ENCODE data around the gene CRTC2. TPM values are rescaled to one million over a fixed set of nuclear protein-coding genes. Genes with fewer than 3 reads are reported as not detected.

The CRTC2 gene
- total and polyA plus RNA-seq, 9 of the 15 experiments (the other 6 are each of a cell fraction or from before 2014, with no cell fraction given), result 2.7 to 26.4 (median 10.2) TPM

DNA sequence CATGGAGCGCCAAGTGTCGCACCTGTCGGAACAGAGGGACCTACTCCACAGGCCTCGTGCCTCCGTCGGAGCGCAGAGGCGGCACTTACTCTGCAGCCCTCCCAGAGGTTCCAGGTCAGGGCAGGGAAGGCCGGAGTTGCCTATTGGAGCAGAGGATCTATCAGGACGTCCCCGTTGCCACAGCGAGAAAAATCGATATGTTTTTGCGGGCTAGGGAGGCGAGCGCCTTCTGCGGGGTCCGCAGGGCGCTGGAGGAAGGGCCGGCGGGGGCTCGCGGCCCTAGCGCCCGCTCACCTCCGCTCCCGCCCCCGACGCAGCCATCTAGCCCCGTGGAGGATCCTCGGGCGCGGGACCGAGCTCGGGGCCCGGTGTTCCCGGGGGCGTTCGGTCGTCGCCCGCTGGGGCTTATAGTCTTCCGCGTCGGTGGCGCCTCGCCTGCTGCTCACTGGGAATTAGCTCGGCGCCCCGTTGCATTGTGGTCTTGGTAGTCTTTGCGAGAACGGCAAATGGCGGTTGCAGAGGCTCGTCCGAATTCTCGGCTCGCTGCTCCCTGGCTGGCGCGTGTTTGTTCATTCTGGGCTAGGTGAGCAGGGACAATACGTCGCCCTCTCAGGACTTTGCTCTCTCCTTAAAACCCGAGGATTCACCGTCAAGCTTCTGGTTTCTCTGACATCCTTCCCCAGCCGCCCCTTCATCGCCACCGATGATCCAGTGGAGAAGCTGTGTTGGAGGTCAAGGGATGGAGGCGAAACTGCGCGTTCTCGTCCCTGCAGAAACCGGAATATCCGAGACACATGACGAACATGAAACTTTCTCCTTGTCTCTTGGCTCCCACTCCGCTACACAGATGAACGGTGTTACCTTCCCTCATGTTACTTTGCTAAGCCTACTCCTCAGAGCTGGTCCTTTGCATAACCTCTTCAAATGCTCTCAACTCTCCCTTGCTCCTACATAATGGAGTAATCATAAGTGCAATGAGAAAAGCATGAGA lies 19.1 kb upstream of the CRTC2 start, which contains the start of gene JTB (continued):
- peak; percentile 48; the same call in 1 of the 2 replicates for TF ChIP-seq KLF1 (tag; IDR thresholded peaks at IDR 0.05)
- TF ChIP-seq, protein P1, sequence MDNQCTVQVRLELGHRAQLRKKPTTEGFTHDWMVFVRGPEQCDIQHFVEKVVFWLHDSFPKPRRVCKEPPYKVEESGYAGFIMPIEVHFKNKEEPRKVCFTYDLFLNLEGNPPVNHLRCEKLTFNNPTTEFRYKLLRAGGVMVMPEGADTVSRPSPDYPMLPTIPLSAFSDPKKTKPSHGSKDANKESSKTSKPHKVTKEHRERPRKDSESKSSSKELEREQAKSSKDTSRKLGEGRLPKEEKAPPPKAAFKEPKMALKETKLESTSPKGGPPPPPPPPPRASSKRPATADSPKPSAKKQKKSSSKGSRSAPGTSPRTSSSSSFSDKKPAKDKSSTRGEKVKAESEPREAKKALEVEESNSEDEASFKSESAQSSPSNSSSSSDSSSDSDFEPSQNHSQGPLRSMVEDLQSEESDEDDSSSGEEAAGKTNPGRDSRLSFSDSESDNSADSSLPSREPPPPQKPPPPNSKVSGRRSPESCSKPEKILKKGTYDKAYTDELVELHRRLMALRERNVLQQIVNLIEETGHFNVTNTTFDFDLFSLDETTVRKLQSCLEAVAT (IDR thresholded peaks at IDR 0.05), result no peak; a peak in 1 of 4 replicates
- no peak for TF ChIP-seq PCBP1 (IDR thresholded peaks at IDR 0.05; ENCODE audit: low read depth, low read length, poor library complexity, severe bottlenecking)
- TF ChIP-seq, protein P2, sequence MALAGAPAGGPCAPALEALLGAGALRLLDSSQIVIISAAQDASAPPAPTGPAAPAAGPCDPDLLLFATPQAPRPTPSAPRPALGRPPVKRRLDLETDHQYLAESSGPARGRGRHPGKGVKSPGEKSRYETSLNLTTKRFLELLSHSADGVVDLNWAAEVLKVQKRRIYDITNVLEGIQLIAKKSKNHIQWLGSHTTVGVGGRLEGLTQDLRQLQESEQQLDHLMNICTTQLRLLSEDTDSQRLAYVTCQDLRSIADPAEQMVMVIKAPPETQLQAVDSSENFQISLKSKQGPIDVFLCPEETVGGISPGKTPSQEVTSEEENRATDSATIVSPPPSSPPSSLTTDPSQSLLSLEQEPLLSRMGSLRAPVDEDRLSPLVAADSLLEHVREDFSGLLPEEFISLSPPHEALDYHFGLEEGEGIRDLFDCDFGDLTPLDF (CRISPR knock-in tag; IDR thresholded peaks at IDR 0.05), result no peak
- TF ChIP-seq, protein P3, sequence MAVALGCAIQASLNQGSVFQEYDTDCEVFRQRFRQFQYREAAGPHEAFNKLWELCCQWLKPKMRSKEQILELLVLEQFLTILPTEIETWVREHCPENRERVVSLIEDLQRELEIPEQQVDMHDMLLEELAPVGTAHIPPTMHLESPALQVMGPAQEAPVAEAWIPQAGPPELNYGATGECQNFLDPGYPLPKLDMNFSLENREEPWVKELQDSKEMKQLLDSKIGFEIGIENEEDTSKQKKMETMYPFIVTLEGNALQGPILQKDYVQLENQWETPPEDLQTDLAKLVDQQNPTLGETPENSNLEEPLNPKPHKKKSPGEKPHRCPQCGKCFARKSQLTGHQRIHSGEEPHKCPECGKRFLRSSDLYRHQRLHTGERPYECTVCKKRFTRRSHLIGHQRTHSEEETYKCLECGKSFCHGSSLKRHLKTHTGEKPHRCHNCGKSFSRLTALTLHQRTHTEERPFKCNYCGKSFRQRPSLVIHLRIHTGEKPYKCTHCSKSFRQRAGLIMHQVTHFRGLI (CRISPR knock-in tag; IDR thresholded peaks at IDR 0.05), result no peak
- no peak; the same call in 1 of the 2 replicates for TF ChIP-seq ZNF316 (IDR thresholded peaks at IDR 0.05)
- TF ChIP-seq, protein P4, sequence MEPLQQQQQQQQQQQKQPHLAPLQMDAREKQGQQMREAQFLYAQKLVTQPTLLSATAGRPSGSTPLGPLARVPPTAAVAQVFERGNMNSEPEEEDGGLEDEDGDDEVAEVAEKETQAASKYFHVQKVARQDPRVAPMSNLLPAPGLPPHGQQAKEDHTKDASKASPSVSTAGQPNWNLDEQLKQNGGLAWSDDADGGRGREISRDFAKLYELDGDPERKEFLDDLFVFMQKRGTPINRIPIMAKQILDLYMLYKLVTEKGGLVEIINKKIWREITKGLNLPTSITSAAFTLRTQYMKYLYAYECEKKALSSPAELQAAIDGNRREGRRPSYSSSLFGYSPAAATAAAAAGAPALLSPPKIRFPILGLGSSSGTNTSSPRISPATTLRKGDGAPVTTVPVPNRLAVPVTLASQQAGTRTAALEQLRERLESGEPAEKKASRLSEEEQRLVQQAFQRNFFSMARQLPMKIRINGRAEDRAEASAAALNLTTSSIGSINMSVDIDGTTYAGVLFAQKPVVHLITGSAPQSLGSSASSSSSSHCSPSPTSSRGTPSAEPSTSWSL (CRISPR knock-in tag; IDR thresholded peaks at IDR 0.05; ENCODE audit: borderline replicate concordance), result no peak
- no peak for TF ChIP-seq ZNF695 (CRISPR knock-in tag; IDR thresholded peaks at IDR 0.05)
- peak; percentile 81; the same call in 1 of the 2 replicates for TF ChIP-seq CHCHD3 (CRISPR knock-in tag; IDR thresholded peaks at IDR 0.05)
- TF ChIP-seq XRCC3 (IDR thresholded peaks at IDR 0.05), result no peak
- TF ChIP-seq, protein P5, sequence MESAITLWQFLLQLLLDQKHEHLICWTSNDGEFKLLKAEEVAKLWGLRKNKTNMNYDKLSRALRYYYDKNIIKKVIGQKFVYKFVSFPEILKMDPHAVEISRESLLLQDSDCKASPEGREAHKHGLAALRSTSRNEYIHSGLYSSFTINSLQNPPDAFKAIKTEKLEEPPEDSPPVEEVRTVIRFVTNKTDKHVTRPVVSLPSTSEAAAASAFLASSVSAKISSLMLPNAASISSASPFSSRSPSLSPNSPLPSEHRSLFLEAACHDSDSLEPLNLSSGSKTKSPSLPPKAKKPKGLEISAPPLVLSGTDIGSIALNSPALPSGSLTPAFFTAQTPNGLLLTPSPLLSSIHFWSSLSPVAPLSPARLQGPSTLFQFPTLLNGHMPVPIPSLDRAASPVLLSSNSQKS (CRISPR knock-in tag; IDR thresholded peaks at IDR 0.05), result no peak
- no peak for TF ChIP-seq TSC22D4 (tag; IDR thresholded peaks at IDR 0.05)
- TF ChIP-seq CREM (IDR thresholded peaks at IDR 0.05; ENCODE audit: low read depth), result peak; percentile 89
- no peak for TF ChIP-seq KAT8 (IDR thresholded peaks at IDR 0.05; ENCODE audit: low read depth)
- TF ChIP-seq, protein P6, sequence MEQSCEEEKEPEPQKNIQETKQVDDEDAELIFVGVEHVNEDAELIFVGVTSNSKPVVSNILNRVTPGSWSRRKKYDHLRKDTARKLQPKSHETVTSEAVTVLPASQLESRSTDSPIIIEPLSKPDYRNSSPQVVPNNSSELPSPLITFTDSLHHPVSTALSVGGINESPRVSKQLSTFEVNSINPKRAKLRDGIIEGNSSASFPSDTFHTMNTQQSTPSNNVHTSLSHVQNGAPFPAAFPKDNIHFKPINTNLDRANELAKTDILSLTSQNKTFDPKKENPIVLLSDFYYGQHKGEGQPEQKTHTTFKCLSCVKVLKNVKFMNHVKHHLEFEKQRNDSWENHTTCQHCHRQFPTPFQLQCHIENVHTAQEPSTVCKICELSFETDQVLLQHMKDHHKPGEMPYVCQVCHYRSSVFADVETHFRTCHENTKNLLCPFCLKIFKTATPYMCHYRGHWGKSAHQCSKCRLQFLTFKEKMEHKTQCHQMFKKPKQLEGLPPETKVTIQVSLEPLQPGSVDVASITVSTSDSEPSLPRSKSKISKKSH (CRISPR knock-in tag; IDR thresholded peaks at IDR 0.05), result no peak
- TF ChIP-seq SP2 (IDR thresholded peaks at IDR 0.05; ENCODE audit: extremely low read depth, low read depth, low read length, poor library complexity, severe bottlenecking), result no peak

Measured in K562 (cell line).